ENCODE measurements around the gene DEDD. TPM values are rescaled to one million over a fixed set of nuclear protein-coding genes. Genes with fewer than 3 reads are reported as not detected.

Gene DEDD
- total RNA-seq, 1 experiment from 2014 or later, result 39.2 TPM

- no peak for TF ChIP-seq CDX4 (CRISPR knock-in tag; IDR thresholded peaks at IDR 0.05; ENCODE audit: borderline replicate concordance)
- TF ChIP-seq ERG (CRISPR knock-in tag; IDR thresholded peaks at IDR 0.05), result no peak
- no peak for TF ChIP-seq ATF3 (CRISPR knock-in tag; conservative IDR thresholded peaks at IDR 0.05)
- TF ChIP-seq ZNF423 (CRISPR knock-in tag; IDR thresholded peaks at IDR 0.05), result 0 out of 2 replicates have a peak, but pooled peaks have one; percentile 9
- no peak for TF ChIP-seq CTCF (IDR thresholded peaks at IDR 0.05)
- TF ChIP-seq AR (CRISPR knock-in tag; IDR thresholded peaks at IDR 0.05), result no peak
- no peak for TF ChIP-seq NFATC4 (CRISPR knock-in tag; IDR thresholded peaks at IDR 0.05)
- 0 out of 2 replicates have a peak, but pooled peaks have one; percentile 21 for TF ChIP-seq ARID4B (CRISPR knock-in tag; IDR thresholded peaks at IDR 0.05; ENCODE audit: borderline replicate concordance)
- no peak for TF ChIP-seq ATF2 (CRISPR knock-in tag; IDR thresholded peaks at IDR 0.05; ENCODE audit: borderline replicate concordance, low read depth)
- no peak for TF ChIP-seq IRF2 (CRISPR knock-in tag; IDR thresholded peaks at IDR 0.05; ENCODE audit: borderline replicate concordance, low read depth)
- TF ChIP-seq RELA (CRISPR knock-in tag; IDR thresholded peaks at IDR 0.05; ENCODE audit: borderline replicate concordance), result no peak
- TF ChIP-seq JAZF1 (CRISPR knock-in tag; IDR thresholded peaks at IDR 0.05), result no peak
- TF ChIP-seq ZNF263 (CRISPR knock-in tag; IDR thresholded peaks at IDR 0.05; ENCODE audit: low read depth), result no peak
- 0 out of 2 replicates have a peak, but pooled peaks have one; percentile 41 for TF ChIP-seq ZNF281 (CRISPR knock-in tag; IDR thresholded peaks at IDR 0.05)
- 0 out of 2 replicates have a peak, but pooled peaks have one; percentile 8 for TF ChIP-seq USF2 (CRISPR knock-in tag; IDR thresholded peaks at IDR 0.05)
- no peak for TF ChIP-seq JUN (CRISPR knock-in tag; IDR thresholded peaks at IDR 0.05)
These were observed 34.0 kb downstream of the DEDD start, which contains the start of gene KLHDC9 (continued) for GRCh38 chr1:161098210-161099068.

Measured in WTC11 (cell line).